Brain microvascular endothelial cell (primary cell): Measurements from ENCODE around the gene DPP10.

Experiments used
- DNase-seq: peaks from one replicate; pipeline ENCODE4 v3.0.0-alpha.2; 2020
- H3K27ac ChIP-seq: fragments of 250-450 bp; sonication (Bioruptor Pico); 2 replicates; pipeline ENCODE4 v1.5.1; 2020; ENCODE audit warnings: mild to moderate bottlenecking, moderate library complexity
- H3K27me3 ChIP-seq: fragments of 250-450 bp; sonication (Bioruptor Pico); replicated peaks from 2 replicates; pipeline ENCODE4 v1.5.1; 2020; ENCODE audit warnings: mild to moderate bottlenecking
- H3K36me3 ChIP-seq: fragments of 250-450 bp; sonication (Bioruptor Pico); replicated peaks from 2 replicates; pipeline ENCODE4 v1.5.1; 2020; ENCODE audit warnings: mild to moderate bottlenecking
- H3K4me3 ChIP-seq: 2 replicates; pipeline ENCODE4 v1.5.1; 2011; ENCODE audit warnings: low read depth, mild to moderate bottlenecking, control low read depth, low read length, moderate library complexity
- in situ Hi-C: cut with HindIII; loops from 2 replicates; pipeline ENCODE4 v1.10.0; 2017; ENCODE audit warnings: low sequenced_read_pairs, low pct_ligation_motif_present
- TF ChIP-seq, protein P1 (sequence below): IDR thresholded peaks from 2 replicates; pipeline ENCODE4 v1.5.1; 2011; ENCODE audit warnings: low read depth, mild to moderate bottlenecking, moderate library complexity, low read length, control low read depth, inconsistent platforms; ENCODE audit errors: missing control alignments

Gene DPP10

DNA sequence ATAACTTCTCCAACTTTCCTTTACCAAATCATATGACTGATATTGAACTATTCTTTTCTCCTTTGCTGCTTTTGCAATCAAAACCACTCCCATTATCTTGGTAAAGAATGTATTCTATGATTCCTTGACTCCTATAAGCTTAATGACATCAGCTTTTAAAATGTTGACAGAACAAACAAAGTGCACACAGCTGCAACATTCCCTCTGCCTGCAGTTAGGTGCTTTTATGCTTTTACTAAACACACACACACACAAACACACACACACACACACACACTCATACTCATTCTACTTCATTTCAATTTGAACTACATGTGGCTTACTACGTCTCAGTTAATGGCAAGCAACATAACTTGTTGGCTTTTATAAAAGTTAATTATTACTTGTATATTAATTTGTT lies 946.6 kb downstream of the DPP10 start:
- H3K36me3 ChIP-seq = no peaks in the 10 kb centered on the region
- no peak overlapping the region for H3K4me3 ChIP-seq
- no peak for DNase-seq
- H3K27me3 ChIP-seq = no peaks in the 10 kb centered on the region
- no peak overlapping the region for H3K27ac ChIP-seq
- in situ Hi-C loops = no loop called here
- TF ChIP-seq, protein P1, sequence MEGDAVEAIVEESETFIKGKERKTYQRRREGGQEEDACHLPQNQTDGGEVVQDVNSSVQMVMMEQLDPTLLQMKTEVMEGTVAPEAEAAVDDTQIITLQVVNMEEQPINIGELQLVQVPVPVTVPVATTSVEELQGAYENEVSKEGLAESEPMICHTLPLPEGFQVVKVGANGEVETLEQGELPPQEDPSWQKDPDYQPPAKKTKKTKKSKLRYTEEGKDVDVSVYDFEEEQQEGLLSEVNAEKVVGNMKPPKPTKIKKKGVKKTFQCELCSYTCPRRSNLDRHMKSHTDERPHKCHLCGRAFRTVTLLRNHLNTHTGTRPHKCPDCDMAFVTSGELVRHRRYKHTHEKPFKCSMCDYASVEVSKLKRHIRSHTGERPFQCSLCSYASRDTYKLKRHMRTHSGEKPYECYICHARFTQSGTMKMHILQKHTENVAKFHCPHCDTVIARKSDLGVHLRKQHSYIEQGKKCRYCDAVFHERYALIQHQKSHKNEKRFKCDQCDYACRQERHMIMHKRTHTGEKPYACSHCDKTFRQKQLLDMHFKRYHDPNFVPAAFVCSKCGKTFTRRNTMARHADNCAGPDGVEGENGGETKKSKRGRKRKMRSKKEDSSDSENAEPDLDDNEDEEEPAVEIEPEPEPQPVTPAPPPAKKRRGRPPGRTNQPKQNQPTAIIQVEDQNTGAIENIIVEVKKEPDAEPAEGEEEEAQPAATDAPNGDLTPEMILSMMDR = no peak

DNA sequence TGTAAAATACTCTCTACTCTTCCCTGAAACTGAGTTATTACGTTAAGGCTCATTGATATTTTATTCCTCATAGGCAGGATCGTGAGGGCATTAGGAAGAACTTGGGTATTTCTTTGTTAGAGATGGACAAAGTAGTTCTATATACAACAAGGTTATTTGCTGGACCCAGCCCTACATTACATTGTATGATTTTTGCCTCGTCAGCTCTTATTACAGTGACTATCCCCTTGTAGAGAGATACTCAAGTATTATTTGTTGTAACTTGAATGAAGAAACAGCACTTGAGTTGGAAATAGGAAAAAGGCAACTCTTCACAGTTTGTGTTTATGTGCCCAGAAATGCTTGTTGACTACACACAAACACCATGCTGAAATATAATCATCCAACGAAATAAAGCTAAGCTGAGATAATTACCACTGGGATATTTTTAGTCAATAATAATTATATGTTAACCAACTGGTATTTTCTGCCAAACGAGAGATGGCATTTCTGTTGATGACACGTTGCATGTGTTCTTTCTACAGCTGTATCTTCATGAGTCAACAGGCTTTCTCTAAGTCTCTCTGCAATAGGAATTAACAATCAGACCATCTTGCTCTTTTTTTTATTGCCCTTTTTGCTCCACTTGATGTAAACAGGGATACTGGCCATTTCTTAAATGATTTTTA lies 947.6 kb downstream of the DPP10 start:
- in situ Hi-C loops = no loop called here

DNA sequence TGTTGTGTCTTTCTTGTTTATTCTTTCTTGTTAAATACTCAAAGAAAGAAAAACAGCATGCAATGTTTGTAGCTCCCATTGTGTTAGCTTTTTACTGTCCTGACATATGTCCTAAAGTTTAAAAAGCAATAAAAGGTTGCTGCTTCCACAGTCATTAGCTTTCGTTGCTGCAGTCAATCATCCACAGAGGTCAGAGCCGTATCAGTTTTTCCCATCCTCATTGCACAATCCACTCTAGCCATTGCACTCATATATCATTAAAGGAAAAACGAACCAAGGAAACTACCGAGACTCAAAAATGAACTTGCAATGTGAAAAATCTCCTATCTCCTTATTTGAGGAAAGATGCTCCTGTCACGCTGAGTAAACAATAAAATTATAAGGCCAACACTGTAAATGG lies 954.1 kb downstream of the DPP10 start:
- in situ Hi-C loops = no loop called here
- H3K27ac ChIP-seq = no peak overlapping the region
- H3K27me3 ChIP-seq = no peaks in the 10 kb centered on the region
- TF ChIP-seq, protein P1 = no peak
- no peaks in the 10 kb centered on the region for H3K36me3 ChIP-seq
- no peak overlapping the region for H3K4me3 ChIP-seq
- no peak for DNase-seq

More for the DNA sequence above, 947.6 kb downstream of the DPP10 start:
- no peak for DNase-seq
- H3K4me3 ChIP-seq = no peak overlapping the region
- TF ChIP-seq, protein P1 = no peak
- H3K27ac ChIP-seq = no peak overlapping the region
- H3K27me3 ChIP-seq = no peaks in the 10 kb centered on the region
- no peaks in the 10 kb centered on the region for H3K36me3 ChIP-seq

DNA sequence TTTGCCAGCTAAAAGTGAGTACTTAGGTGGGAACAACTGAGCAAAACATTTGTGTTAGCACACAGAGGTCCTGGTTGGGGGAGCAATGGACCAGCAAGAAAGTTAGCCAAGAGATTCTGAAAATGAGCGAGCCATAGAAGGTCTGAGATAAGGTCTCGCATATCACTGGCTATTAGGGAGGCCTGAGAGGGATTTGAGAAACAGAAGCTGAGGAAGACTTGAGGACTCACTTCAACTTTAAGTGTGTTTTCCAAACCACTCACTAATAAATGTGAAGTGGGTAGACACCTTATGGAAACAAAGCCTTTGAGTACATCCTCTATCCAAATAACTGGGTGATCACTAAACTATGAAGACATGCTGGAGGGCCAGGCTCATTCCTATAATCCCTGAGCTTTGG lies 958.5 kb downstream of the DPP10 start:
- H3K4me3 ChIP-seq = no peak overlapping the region
- H3K27me3 ChIP-seq = no peaks in the 10 kb centered on the region
- H3K36me3 ChIP-seq = no peaks in the 10 kb centered on the region
- in situ Hi-C loops = no loop called here
- DNase-seq = no peak
- no peak overlapping the region for H3K27ac ChIP-seq
- TF ChIP-seq, protein P1 = no peak

DNA sequence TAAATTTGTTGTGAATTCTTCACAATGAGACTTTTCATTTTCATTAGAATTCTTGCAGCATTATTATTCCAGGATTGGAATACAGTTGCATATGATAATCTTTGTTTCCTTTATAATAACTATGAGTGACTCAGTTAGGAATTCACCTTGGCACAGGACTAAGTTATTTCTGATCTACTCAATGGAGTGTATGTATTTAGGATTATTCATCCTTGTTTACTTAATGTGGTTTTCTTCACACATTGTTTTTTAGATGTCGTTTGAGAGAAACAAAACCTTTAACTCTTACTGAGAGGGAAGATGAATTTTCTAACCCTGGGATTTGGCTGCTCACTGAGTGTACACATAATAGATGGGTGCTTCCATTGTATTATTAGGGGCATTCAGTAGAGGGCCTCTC lies 970.1 kb downstream of the DPP10 start:
- H3K27ac ChIP-seq = no peak overlapping the region
- H3K4me3 ChIP-seq = no peak overlapping the region
- TF ChIP-seq, protein P1 = no peak
- no peak for DNase-seq
- in situ Hi-C loops = no loop called here
- H3K36me3 ChIP-seq = no peaks in the 10 kb centered on the region
- no peaks in the 10 kb centered on the region for H3K27me3 ChIP-seq

DNA sequence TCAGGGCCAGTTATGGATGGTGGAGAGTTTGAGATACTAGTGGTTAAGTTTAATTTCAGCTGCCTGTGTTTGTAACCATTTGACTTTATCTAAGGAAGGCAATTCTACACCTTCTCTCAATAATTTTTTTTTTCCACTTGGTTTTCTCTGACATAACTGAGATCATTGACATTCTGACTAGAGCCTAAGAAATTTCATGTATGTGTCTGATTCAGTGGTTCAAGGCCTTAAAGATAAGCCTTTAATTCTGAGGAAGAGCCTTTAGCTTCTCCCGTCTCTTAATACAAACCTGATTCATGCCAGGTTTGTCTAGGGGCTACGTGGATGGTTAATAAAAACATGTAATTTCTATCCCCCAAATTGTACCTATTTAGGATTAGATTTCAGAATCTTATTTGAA lies 971.4 kb downstream of the DPP10 start:
- TF ChIP-seq, protein P1 = no peak
- Histone ChIP-seq H3K27me3 (no peaks in the 10 kb centered on the region), H3K36me3 (no peaks in the 10 kb centered on the region), H3K4me3 (no peak overlapping the region), H3K27ac (no peak overlapping the region)
- in situ Hi-C loops = no loop called here
- DNase-seq = no peak
